DMS53 treated with DMSO at 0.1 percent for 48 hours (cell line): Measurements from ENCODE around the gene AEN.

Source experiments
- DNase-seq: peaks from one replicate; lab custom pipeline; 2025; ENCODE audit not compliant: unreplicated experiment; lab: John Stamatoyannopoulos, UW

The AEN gene

DNA sequence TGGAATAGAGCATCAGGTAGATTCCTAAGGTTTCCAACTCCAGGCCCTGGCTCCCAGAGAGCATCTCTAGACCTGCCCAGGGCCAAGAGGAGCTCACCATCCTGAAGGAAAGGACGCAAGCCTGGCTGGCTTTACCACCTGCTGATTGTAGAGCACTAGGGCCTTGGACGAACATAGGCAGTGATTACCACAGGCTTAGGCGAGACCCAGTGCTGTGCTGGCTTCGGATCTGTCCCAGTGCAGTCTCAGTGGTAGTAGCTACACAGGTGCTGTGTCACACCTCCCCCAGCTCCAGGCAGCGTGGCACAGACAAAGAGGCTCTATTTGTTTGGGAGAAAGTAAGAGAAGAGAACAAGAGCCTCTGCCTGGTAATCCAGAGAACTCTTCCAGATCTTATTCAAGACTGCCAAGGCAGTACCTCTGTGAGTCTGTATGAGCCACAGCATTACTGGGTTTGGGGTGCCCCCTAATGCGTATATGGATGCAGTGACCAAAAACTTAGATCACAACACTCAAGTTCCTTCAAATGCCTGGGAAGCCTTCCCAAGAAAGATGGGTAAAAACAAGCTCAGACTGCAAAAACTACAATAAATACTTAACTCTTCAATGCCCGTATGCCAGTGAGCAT lies 43.1 kb downstream of the AEN start:
- DNase-seq: no peak

DNA sequence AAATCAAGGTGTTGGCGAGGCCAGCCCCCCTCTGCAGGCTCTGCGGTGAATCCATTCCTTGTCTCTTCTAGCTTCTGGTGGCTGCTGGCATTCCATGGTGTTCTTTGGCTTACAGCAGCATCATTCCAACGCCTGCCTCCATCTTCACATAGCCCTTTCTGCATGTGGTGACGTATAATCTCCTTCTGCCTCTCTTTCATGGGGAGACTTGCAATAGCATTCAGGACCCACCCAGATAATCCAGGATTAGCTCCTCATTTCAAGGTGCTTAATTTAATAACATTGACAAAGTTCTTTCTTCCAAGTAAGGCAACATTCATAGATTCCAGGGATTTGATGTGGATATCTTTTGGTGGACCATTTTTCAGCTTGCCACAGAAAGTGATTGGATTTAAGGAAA lies 53.5 kb downstream of the AEN start:
- no peak for DNase-seq

DNA sequence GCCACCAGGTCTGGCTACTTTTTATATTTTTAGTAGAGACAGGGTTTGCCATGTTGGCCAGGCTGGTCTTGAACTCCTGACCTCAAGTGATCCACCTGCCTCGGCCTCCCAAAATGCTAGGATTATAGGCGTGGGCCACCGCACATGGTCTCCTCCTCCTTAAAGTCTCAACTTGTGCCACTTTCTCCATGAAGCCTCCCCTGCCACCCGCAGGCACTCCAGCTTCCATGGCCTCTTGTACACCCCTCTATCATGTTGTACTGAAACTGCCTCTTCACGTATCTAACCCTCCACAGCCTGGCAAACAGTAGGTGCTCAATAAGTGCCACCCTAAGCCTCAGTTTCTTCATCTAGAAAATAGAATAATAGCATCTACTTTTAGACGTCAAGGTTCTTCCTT lies 57.6 kb downstream of the AEN start:
- no peak for DNase-seq

DNA sequence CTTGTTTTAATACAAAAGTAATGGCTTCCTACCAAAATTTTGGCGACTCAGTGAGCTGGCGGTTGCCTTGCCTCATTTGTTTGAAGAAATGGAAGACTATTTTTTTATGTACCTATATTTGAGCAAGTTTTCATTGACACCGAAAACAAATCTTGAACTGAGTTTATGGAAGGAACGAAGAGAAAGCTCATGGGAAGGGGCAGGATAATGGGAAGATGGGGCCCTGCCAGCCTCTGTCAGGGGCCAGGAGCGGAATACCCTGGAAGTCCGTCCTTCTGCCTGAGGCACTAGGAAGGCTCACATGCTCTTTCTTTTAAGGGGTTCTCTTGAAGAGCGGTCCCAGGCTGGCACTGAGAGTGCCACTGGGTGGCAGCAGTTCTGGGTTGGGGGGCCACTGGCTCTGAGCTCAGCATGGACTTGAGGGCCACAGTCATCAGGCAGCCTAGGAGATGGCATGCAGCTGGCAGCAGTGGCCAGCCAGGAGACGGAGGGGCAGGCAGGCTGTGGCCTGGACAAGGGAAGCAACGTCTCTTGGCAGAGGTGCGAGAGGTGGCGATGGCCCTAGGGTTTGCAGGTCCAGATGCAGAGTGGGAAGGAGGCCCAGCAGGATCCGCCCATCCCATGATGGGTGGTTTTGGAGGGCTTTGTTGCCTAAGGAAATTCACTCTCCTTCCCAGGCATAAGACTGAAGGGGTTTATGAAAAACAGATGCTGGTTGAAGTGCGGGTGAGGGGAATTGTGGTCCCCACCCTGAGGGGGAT lies 59.3 kb downstream of the AEN start:
- no peak for DNase-seq

DNA sequence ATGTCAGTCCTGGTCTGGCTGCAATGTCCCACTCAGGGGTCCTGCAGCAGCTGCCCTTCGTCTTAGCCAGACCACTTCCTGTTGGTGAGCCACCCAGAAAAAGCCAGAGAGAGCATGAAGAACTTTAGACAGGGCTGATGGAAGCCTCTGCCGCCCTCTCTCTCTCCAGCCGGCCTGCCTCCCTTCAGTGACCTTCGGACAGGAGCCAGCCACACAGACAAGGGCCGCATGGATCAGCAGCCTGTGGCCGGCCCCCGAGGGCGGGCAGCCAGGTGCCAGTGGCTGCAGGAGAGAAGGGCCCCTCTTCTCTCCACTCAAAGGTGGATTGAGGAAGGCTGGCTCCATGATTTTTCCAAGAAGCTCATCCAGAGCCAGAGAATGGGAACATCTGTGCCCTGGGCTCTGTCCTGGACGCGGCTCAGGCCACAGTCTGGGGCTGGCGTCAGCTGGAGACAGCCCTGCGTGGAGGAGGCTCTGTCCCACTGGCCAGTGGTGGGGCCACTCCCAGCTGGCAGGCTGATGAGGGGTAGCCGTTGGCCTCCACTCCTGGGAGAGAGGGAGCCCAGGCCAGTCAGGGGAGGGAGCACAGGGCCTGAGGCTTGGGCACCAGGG lies 60.6 kb downstream of the AEN start:
- no peak for DNase-seq
